Astrocyte (in vitro differentiated cells and primary cell): ENCODE data around the gene CFAP70. TPM values are rescaled to one million over a fixed set of nuclear protein-coding genes. Genes with fewer than 3 reads are reported as not detected.

Experiments used
- DNase-seq: peaks from one replicate; pipeline ENCODE4 v3.0.0-alpha.2; 2010; ENCODE audit warnings: low read depth
- FAIRE-seq: peaks from 2 replicates; lab custom pipeline; 2011; peaks lifted over from hg19 to GRCh38; lab: Jason Lieb, UNC
- H2AFZ ChIP-seq: 2 replicates; pipeline ENCODE4 v1.6.0; 2012; ENCODE audit warnings: low read depth, low read length, inconsistent platforms
- H3K27ac ChIP-seq: 2 replicates; pipeline ENCODE4 v1.5.1; 2011; ENCODE audit warnings: low read depth, low read length, inconsistent platforms
- H3K27me3 ChIP-seq: 2 replicates; pipeline ENCODE4 v1.6.0; 2011; ENCODE audit warnings: low read length, inconsistent platforms; ENCODE audit not compliant: insufficient read depth
- H3K36me3 ChIP-seq: 2 replicates; pipeline ENCODE4 v1.5.1; 2011; ENCODE audit warnings: low read length, inconsistent platforms; ENCODE audit not compliant: insufficient read depth
- H3K4me1 ChIP-seq: 2 replicates; pipeline ENCODE4 v1.5.1; 2011; ENCODE audit warnings: low read length, inconsistent platforms; ENCODE audit not compliant: insufficient read depth
- H3K4me2 ChIP-seq: 2 replicates; pipeline ENCODE4 v1.6.0; 2012; ENCODE audit warnings: low read length, inconsistent platforms
- H3K4me3 ChIP-seq: 2 replicates; pipeline ENCODE4 v1.5.1; 2011; ENCODE audit warnings: low read depth, mild to moderate bottlenecking, low read length, inconsistent platforms; ENCODE audit not compliant: insufficient read depth
- H3K79me2 ChIP-seq: 2 replicates; pipeline ENCODE4 v1.6.0; 2012; ENCODE audit warnings: mild to moderate bottlenecking, low read length, inconsistent platforms; ENCODE audit not compliant: insufficient read depth
- H3K9ac ChIP-seq: 2 replicates; pipeline ENCODE4 v1.6.0; 2012; ENCODE audit warnings: mild to moderate bottlenecking, low read length, inconsistent platforms
- H3K9me3 ChIP-seq: 2 replicates; pipeline ENCODE4 v1.5.1; 2012; ENCODE audit warnings: low read depth, mild to moderate bottlenecking, low read length, inconsistent platforms; ENCODE audit not compliant: insufficient read depth
- H4K20me1 ChIP-seq: 2 replicates; pipeline ENCODE4 v1.6.0; 2012; ENCODE audit warnings: low read length, inconsistent platforms; ENCODE audit not compliant: insufficient read depth
- H3K27ac Mint-ChIP-seq: one replicate; pipeline ENCODE4 v1.8.0; 2021; ENCODE audit warnings: mild to moderate bottlenecking, mixed read lengths; ENCODE audit not compliant: unreplicated experiment
- H3K27me3 Mint-ChIP-seq: one replicate; pipeline ENCODE4 v1.8.0; 2021; ENCODE audit warnings: low read depth, mixed read lengths; ENCODE audit not compliant: unreplicated experiment
- H3K36me3 Mint-ChIP-seq: one replicate; pipeline ENCODE4 v1.8.0; 2021; ENCODE audit warnings: low read depth, mixed read lengths; ENCODE audit not compliant: unreplicated experiment
- H3K4me1 Mint-ChIP-seq: one replicate; pipeline ENCODE4 v1.8.0; 2021; ENCODE audit warnings: low read depth, mixed read lengths; ENCODE audit not compliant: unreplicated experiment
- H3K4me3 Mint-ChIP-seq: one replicate; pipeline ENCODE4 v1.8.0; 2021; ENCODE audit warnings: mild to moderate bottlenecking, moderate library complexity, mixed read lengths; ENCODE audit not compliant: unreplicated experiment
- H3K9me3 Mint-ChIP-seq: one replicate; pipeline ENCODE4 v1.8.0; 2021; ENCODE audit warnings: mild to moderate bottlenecking, mixed read lengths; ENCODE audit not compliant: unreplicated experiment
- EZH2 ChIP-seq: IDR thresholded peaks from 2 replicates; pipeline ENCODE4 v1.6.1; 2012; ENCODE audit warnings: mild to moderate bottlenecking, low read length, inconsistent platforms; ENCODE audit not compliant: insufficient read depth
- total RNA-seq: library from RNA; stranded (reverse); gene quantifications from 2 replicates; pipeline ENCODE4 v1.2.1, GENCODE V29; 2021
- TF ChIP-seq, protein P1 (sequence below): IDR thresholded peaks from 2 replicates; pipeline ENCODE4 v1.5.1; 2011; ENCODE audit warnings: low read depth, mild to moderate bottlenecking, inconsistent platforms, low read length, moderate library complexity; ENCODE audit not compliant: insufficient read depth

Gene CFAP70
- total RNA-seq, 1 donor from 2014 or later = 1.3 TPM

DNA sequence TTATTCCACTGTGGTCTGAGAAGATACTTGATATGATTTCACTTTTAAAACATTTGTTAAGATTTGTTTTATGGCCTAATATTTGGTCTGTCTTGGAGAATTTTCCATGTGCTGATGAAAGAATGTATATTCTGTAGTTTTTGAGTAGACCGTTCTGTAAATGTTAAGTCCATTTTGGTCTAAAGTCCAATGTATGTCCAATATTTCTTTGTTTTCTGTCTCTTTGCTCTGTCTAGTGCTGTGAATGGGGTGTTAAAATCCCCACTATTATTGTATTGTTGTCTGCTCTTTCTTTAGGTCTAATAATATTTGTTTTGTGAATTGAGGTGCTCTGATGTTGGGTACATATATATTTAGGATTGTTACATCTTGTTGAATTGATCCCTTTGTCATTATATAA, 142.9 kb downstream of the CFAP70 start:
- Histone ChIP-seq H3K79me2 (no peaks in the 10 kb centered on the region), H3K4me3 (no peak overlapping the region), H3K4me1 (no peaks in the 10 kb centered on the region), H3K9ac (no peak overlapping the region), H3K9me3 (no peaks in the 10 kb centered on the region), H3K36me3 (peaks cover 6% of the 10 kb centered on the region), H3K4me2 (no peak overlapping the region), H2AFZ (no peak overlapping the region), H3K27ac (no peak overlapping the region), H3K27me3 (no peaks in the 10 kb centered on the region), H4K20me1 (no peaks in the 10 kb centered on the region)
- Mint-ChIP-seq H3K27me3 (no peaks in the 10 kb centered on the region), H3K36me3 (peaks cover 13% of the 10 kb centered on the region), H3K4me1 (peaks cover 3% of the 10 kb centered on the region), H3K9me3 (no peaks in the 10 kb centered on the region), H3K27ac (no peak overlapping the region), H3K4me3 (no peak overlapping the region)
- FAIRE-seq (no peak), DNase-seq (no peak)
- TF ChIP-seq, protein P1, sequence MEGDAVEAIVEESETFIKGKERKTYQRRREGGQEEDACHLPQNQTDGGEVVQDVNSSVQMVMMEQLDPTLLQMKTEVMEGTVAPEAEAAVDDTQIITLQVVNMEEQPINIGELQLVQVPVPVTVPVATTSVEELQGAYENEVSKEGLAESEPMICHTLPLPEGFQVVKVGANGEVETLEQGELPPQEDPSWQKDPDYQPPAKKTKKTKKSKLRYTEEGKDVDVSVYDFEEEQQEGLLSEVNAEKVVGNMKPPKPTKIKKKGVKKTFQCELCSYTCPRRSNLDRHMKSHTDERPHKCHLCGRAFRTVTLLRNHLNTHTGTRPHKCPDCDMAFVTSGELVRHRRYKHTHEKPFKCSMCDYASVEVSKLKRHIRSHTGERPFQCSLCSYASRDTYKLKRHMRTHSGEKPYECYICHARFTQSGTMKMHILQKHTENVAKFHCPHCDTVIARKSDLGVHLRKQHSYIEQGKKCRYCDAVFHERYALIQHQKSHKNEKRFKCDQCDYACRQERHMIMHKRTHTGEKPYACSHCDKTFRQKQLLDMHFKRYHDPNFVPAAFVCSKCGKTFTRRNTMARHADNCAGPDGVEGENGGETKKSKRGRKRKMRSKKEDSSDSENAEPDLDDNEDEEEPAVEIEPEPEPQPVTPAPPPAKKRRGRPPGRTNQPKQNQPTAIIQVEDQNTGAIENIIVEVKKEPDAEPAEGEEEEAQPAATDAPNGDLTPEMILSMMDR = no peak
- no peak for TF ChIP-seq EZH2

DNA sequence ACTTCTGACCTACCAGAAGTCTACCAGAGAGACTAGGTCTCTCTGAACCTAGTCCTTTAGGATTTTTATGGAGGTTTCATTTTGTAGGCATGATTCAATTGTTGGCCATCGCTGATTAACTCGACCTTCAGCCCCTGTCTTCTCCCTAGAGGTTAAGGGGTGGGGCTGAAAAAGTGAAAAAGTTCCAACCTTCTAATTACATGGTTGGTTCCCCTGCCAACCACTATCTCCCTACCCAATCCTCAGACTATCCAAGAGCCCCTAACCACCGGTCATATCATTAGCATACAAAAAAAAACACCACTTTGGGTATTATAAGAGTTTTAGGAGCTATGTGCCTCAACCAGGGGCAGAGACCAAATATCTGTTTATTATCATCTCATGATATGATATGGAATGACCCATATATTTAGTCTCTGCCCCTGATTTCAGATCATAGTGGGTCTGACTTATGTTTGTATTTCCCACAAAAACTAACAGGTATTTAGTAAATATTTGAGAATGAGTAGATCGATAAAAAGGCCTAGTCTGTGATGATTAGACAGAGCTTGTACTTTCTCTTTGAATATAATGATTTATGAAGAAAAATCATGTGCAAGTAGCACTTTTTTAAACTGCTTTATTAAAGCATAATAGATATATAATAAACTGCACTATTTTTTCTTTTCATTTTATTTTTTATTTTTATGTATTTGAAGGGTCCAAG, 147.4 kb downstream of the CFAP70 start:
- H3K36me3 Mint-ChIP-seq = peaks cover 7% of the 10 kb centered on the region
- H3K4me3 ChIP-seq = no peak overlapping the region
- H3K9me3 ChIP-seq = no peaks in the 10 kb centered on the region
- no peak overlapping the region for H3K4me2 ChIP-seq
- peaks cover 4% of the 10 kb centered on the region for H3K9me3 Mint-ChIP-seq
- H3K9ac ChIP-seq = no peak overlapping the region
- no peak for DNase-seq
- no peak overlapping the region for H3K27ac ChIP-seq
- no peaks in the 10 kb centered on the region for H3K27me3 Mint-ChIP-seq
- TF ChIP-seq, protein P1 = no peak
- no peak for TF ChIP-seq EZH2
- H3K4me1 Mint-ChIP-seq = peaks cover 3% of the 10 kb centered on the region
- H4K20me1 ChIP-seq = no peaks in the 10 kb centered on the region
- no peaks in the 10 kb centered on the region for H3K4me1 ChIP-seq
- no peaks in the 10 kb centered on the region for H3K36me3 ChIP-seq
- H3K4me3 Mint-ChIP-seq = no peak overlapping the region
- H3K27me3 ChIP-seq = no peaks in the 10 kb centered on the region
- no peak overlapping the region for H2AFZ ChIP-seq
- H3K27ac Mint-ChIP-seq = no peak overlapping the region
- no peaks in the 10 kb centered on the region for H3K79me2 ChIP-seq
- no peak for FAIRE-seq
